Measurements from ENCODE around the gene TMEM30A. TPM values are rescaled to one million over a fixed set of nuclear protein-coding genes. Genes with fewer than 3 reads are reported as not detected.

The TMEM30A gene
- total and polyA plus RNA-seq, 2 donors (not counting 3 experiments of a cell fraction or from before 2014, with no cell fraction given), result 42.2 to 197 TPM

- POLR2A ChIA-PET, result no interaction called here
- Histone ChIP-seq H3K4me3 (replicated peaks in 1 of 3; ENCODE audit: insufficient read depth in 1 of 3, low read depth in 1 of 3, low read length in 3 of 3) (no peak overlapping the region), H3K36me3 (ENCODE audit: control insufficient read depth in 2 of 2, extremely low read depth in 1 of 2, insufficient read depth in 2 of 2, low read length in 2 of 2) (no peaks in the 10 kb centered on the region), H2AFZ (ENCODE audit: low read depth, low read length) (no peak overlapping the region), H3K9ac (replicated peaks; ENCODE audit: extremely low read depth, insufficient read depth, low read length) (no peak overlapping the region), H3K4me2 (ENCODE audit: insufficient read depth, low read length) (no peak overlapping the region), H3K27ac (ENCODE audit: insufficient read depth, low read depth, low read length) (no peak overlapping the region), H3K27me3 (ENCODE audit: control insufficient read depth in 2 of 2, insufficient read depth in 2 of 2, low read length in 2 of 2) (no peaks in the 10 kb centered on the region), H3K79me2 (ENCODE audit: control insufficient read depth, insufficient read depth, low read length) (no peaks in the 10 kb centered on the region), H3K9me1 (replicated peaks; ENCODE audit: control insufficient read depth, extremely low read depth, insufficient read depth, low read length) (no peaks in the 10 kb centered on the region), H3K4me1 (ENCODE audit: control insufficient read depth, extremely low read depth, insufficient read depth, low read length) (peaks cover 13% of the 10 kb centered on the region), H3K9me3 (replicated peaks; ENCODE audit: control insufficient read depth, insufficient read depth, low read length) (no peaks in the 10 kb centered on the region), H4K20me1 (replicated peaks; ENCODE audit: control insufficient read depth, extremely low read depth, insufficient read depth, low read length) (no peaks in the 10 kb centered on the region)
- dilution Hi-C loops (cut with MboI; ENCODE audit: extremely low pct_ligation_motif_present, low sequenced_read_pairs) (no loop called here), intact Hi-C loops (cut with micrococcal nuclease) (no loop called here)
- FAIRE-seq (no peak), DNase-seq (ENCODE audit: low read depth, low spot score) (no peak)
- TF ChIP-seq GATA2 (IDR thresholded peaks at IDR 0.05; ENCODE audit: insufficient read depth, insufficient read length, low read depth, low read length), result no peak
- TF ChIP-seq MAX (IDR thresholded peaks at IDR 0.05; ENCODE audit: insufficient read depth, insufficient read length), result no peak
- TF ChIP-seq POLR2A (IDR thresholded peaks at IDR 0.05; ENCODE audit: low read depth, low read length), result no peak
- TF ChIP-seq MYC (IDR thresholded peaks at IDR 0.05; ENCODE audit: low read depth, low read length), result no peak
- no peak for TF ChIP-seq FOS (IDR thresholded peaks at IDR 0.05; ENCODE audit: borderline replicate concordance, insufficient read depth, low read length)
- no TSS peak for BruUV-seq (replicated peaks)
- CTCF ChIA-PET, result interaction anchor here (0.6 to 1.4 kb wide), 3 partner anchors 11 to 164 kb away, joined by 3 read pairs; no protein-coding TSS in a partner anchor
These were observed 46.6 kb upstream of the TMEM30A start for GRCh38 chr6:75331151-75331550.

- no peaks in the 10 kb centered on the region for H3K79me2 ChIP-seq (ENCODE audit: control insufficient read depth, insufficient read depth, low read length)
- FAIRE-seq (no peak), DNase-seq (ENCODE audit: low read depth, low spot score) (no peak)
- POLR2A ChIA-PET, result no interaction called here
- BruUV-seq (replicated peaks), result no TSS peak
- dilution Hi-C loops (cut with MboI; ENCODE audit: extremely low pct_ligation_motif_present, low sequenced_read_pairs) (no loop called here), intact Hi-C loops (cut with micrococcal nuclease) (no loop called here)
- peaks cover 4% of the 10 kb centered on the region for H3K4me1 ChIP-seq (ENCODE audit: control insufficient read depth, extremely low read depth, insufficient read depth, low read length)
- TF ChIP-seq JUN (IDR thresholded peaks at IDR 0.05; ENCODE audit: borderline replicate concordance, insufficient read depth, insufficient read length, low read depth) (peak; percentile 60), POLR2A (IDR thresholded peaks at IDR 0.05; ENCODE audit: low read depth, low read length) (no peak), MYC (IDR thresholded peaks at IDR 0.05; ENCODE audit: low read depth, low read length) (no peak)
- H3K36me3 ChIP-seq (ENCODE audit: control insufficient read depth in 2 of 2, extremely low read depth in 1 of 2, insufficient read depth in 2 of 2, low read length in 2 of 2), result no peaks in the 10 kb centered on the region
- no peak overlapping the region for H3K4me2 ChIP-seq (ENCODE audit: insufficient read depth, low read length)
- CTCF ChIA-PET, result interaction anchor here (0.9 to 1.4 kb wide), 3 partner anchors 15 to 199 kb away, joined by 3 read pairs; no protein-coding TSS in a partner anchor
- H3K9me3 ChIP-seq (replicated peaks; ENCODE audit: control insufficient read depth, insufficient read depth, low read length), result no peaks in the 10 kb centered on the region
- no peaks in the 10 kb centered on the region for H3K27me3 ChIP-seq (ENCODE audit: control insufficient read depth in 2 of 2, insufficient read depth in 2 of 2, low read length in 2 of 2)
- no peaks in the 10 kb centered on the region for H4K20me1 ChIP-seq (replicated peaks; ENCODE audit: control insufficient read depth, extremely low read depth, insufficient read depth, low read length)
- no peak overlapping the region for H3K4me3 ChIP-seq (replicated peaks in 1 of 3; ENCODE audit: insufficient read depth in 1 of 3, low read depth in 1 of 3, low read length in 3 of 3)
- H3K9me1 ChIP-seq (replicated peaks; ENCODE audit: control insufficient read depth, extremely low read depth, insufficient read depth, low read length), result no peaks in the 10 kb centered on the region
- H3K27ac ChIP-seq (ENCODE audit: insufficient read depth, low read depth, low read length), result no peak overlapping the region
- no peak overlapping the region for H2AFZ ChIP-seq (ENCODE audit: low read depth, low read length)
- H3K9ac ChIP-seq (replicated peaks; ENCODE audit: extremely low read depth, insufficient read depth, low read length), result no peak overlapping the region
These were observed 45.1 kb upstream of the TMEM30A start for GRCh38 chr6:75329703-75330102.

All from endothelial cell of umbilical vein (primary cell).